ENCODE measurements around the gene AREG. TPM values are rescaled to one million over a fixed set of nuclear protein-coding genes. Genes with fewer than 3 reads are reported as not detected.

Gene AREG
- total and polyA plus RNA-seq, 12 donors, result 0.77 to 22.9 (median 4.3) TPM; not detected in 2

DNA sequence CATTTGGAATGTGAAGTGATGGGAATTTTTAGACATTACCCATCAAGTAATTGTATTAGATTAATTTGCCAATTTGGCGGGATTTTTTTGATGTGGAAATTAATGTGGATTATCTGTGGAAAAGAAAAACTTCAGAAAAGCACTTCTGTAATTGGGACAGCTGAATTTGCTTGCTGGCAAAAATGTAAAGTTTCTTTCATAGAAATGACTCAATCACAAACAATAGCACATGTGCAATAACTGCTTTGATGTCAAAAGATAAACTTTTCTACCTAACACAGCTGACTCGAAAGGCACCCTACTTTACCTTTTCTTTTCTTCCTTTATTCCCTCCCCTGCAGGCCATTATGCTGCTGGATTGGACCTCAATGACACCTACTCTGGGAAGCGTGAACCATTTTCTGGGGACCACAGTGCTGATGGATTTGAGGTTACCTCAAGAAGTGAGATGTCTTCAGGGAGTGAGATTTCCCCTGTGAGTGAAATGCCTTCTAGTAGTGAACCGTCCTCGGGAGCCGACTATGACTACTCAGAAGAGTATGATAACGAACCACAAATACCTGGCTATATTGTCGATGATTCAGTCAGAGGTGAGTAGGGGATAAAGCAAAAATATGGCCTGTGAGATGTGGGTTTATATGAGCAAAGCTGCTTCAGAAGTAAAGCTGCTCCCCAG is 1.4 kb downstream of the AREG start:
- DNase-seq, result no peak
- H3K36me3 ChIP-seq, result no peaks in the 10 kb centered on the region
- no peaks in the 10 kb centered on the region for H3K9me3 ChIP-seq
- intact Hi-C loops (cut with DNase I), result loop anchor here in 3 of 10 donors (10.0 kb wide), 2 partner anchors 62 to 72 kb away; no protein-coding TSS in a partner anchor
- TF ChIP-seq, protein P1, sequence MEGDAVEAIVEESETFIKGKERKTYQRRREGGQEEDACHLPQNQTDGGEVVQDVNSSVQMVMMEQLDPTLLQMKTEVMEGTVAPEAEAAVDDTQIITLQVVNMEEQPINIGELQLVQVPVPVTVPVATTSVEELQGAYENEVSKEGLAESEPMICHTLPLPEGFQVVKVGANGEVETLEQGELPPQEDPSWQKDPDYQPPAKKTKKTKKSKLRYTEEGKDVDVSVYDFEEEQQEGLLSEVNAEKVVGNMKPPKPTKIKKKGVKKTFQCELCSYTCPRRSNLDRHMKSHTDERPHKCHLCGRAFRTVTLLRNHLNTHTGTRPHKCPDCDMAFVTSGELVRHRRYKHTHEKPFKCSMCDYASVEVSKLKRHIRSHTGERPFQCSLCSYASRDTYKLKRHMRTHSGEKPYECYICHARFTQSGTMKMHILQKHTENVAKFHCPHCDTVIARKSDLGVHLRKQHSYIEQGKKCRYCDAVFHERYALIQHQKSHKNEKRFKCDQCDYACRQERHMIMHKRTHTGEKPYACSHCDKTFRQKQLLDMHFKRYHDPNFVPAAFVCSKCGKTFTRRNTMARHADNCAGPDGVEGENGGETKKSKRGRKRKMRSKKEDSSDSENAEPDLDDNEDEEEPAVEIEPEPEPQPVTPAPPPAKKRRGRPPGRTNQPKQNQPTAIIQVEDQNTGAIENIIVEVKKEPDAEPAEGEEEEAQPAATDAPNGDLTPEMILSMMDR (IDR thresholded peaks at IDR 0.05), result no peak
- no peak overlapping the region for H3K4me3 ChIP-seq
- H3K4me1 ChIP-seq, result peaks cover 0 to 19% (median 8%) of the 10 kb centered on the region in 9 donors
- H3K27me3 ChIP-seq, result no peaks in the 10 kb centered on the region
- H3K27ac ChIP-seq, result no peak overlapping the region
- WGBS, 2 donors, result 94 to 95% methylated on average over 8 of the region's 8 CpGs
- ATAC-seq, result no peak

DNA sequence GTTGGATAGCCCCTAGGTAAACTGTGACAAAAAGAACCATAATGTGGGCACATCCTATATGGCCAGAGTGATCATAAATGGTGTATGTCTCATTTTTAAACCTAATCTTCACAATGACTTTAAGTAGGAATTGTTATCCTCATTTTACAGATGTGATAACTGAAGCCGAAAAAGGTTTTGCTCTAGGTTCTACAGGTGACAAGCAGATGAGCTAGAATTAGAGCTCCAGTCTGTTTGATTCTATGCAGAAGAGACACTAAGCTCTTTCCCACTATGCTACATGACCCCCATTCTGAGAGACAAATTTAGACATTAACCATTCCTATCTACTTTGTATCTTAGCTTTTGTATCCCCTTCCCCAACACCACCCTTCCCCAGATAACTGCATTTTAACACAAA is 2.0 kb downstream of the AREG start:
- Histone ChIP-seq H3K9me3 (no peaks in the 10 kb centered on the region), H3K27ac (no peak overlapping the region), H3K27me3 (no peaks in the 10 kb centered on the region), H3K4me3 (no peak overlapping the region), H3K4me1 (peaks cover 0 to 23% (median 8%) of the 10 kb centered on the region in 9 donors), H3K36me3 (no peaks in the 10 kb centered on the region)
- intact Hi-C loops (cut with DNase I), result loop anchor here in 3 of 10 donors (10.0 kb wide), 2 partner anchors 62 to 72 kb away; no protein-coding TSS in a partner anchor
- ATAC-seq (no peak), DNase-seq (no peak)
- TF ChIP-seq, protein P1 (IDR thresholded peaks at IDR 0.05), result no peak
- WGBS, 2 donors, result 96 to 97% methylated on average over 1 of the region's 1 CpG

GRCh38 chr4:74447636-74448233 is 2.8 kb downstream of the AREG start:
- Histone ChIP-seq H3K9me3 (no peaks in the 10 kb centered on the region), H3K4me1 (peaks cover 0 to 23% (median 8%) of the 10 kb centered on the region in 9 donors), H3K36me3 (no peaks in the 10 kb centered on the region), H3K27ac (no peak overlapping the region), H3K4me3 (no peak overlapping the region), H3K27me3 (no peaks in the 10 kb centered on the region)
- TF ChIP-seq, protein P1 (IDR thresholded peaks at IDR 0.05), result no peak
- WGBS, 2 donors, result 95 to 98% methylated on average over 5 of the region's 5 CpGs
- intact Hi-C loops (cut with DNase I), result loop anchor here in 3 of 10 donors (10.0 kb wide), 2 partner anchors 63 to 73 kb away; no protein-coding TSS in a partner anchor
- no peak for DNase-seq
- no peak for ATAC-seq

DNA sequence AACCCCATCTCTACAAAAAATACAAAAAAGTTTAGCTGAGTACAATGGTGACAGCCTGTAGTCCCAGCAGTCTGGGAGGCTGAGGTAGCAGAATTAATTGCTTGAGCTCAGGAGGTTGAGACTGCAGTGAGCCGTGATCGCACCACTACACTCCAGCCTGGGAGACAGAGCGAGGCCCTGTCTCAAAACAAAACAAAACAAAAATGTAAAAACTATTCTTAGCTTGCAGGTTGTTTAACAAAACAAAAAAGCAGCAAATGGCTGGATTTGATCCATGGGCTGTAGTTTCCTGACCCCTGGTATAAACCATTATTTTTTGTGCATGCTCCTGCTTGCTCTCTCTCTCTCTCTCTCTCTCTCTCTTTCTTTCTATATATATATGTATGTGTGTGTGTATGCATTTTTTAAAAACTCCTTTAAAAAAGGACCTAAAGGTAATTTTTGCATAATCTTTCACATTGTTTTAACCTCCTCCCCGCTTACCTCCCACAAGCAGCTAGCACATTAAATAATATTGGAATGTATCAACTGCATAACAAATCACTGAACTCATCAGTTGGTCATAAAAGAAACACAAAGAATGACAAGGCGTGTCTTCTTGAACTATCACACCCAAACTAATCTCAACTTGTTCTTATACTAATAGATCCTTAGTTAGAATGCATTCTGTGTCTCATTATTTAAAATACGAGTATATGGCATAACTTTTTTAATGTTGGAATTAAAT is 4.8 kb downstream of the AREG start:
- Histone ChIP-seq H3K36me3 (no peaks in the 10 kb centered on the region), H3K4me3 (no peak overlapping the region), H3K27me3 (no peaks in the 10 kb centered on the region), H3K27ac (no peak overlapping the region), H3K9me3 (no peaks in the 10 kb centered on the region), H3K4me1 (peaks cover 0 to 16% (median 0%) of the 10 kb centered on the region in 9 donors)
- WGBS, 2 donors, result 92 to 96% methylated on average over 6 of the region's 6 CpGs
- no peak for ATAC-seq
- DNase-seq, result no peak
- TF ChIP-seq, protein P1 (IDR thresholded peaks at IDR 0.05), result no peak
- intact Hi-C loops (cut with DNase I), result loop anchor here in 3 of 10 donors (10.0 kb wide), 2 partner anchors 65 to 75 kb away; no protein-coding TSS in a partner anchor

All from heart right ventricle (tissue), 16 donors.